Measurements from ENCODE around the gene WHRN.

The WHRN gene

GRCh38 chr9:114505187-114506081 lies at the start of gene WHRN:
TSS of gene WHRN (minus strand) at chr9:114505473. CDS start at chr9:114504801, 672 bp downstream.
- TF ChIP-seq MAX (IDR thresholded peaks at IDR 0.05; ENCODE audit: low read depth, low read length): 0 out of 2 replicates have a peak, but pooled peaks have one; percentile 15
- no peak for TF ChIP-seq POLR2A (IDR thresholded peaks at IDR 0.05; ENCODE audit: extremely low read depth, insufficient read length)
- DNase-seq (ENCODE audit: low read depth): peak; percentile 85
- H3K4me3 ChIP-seq (ENCODE audit: low read depth, low read length): peak within 1 kb of the TSS; percentile 45

- no peak for TF ChIP-seq POLR2A (IDR thresholded peaks at IDR 0.05; ENCODE audit: extremely low read depth, insufficient read length)
- TF ChIP-seq MAX (IDR thresholded peaks at IDR 0.05; ENCODE audit: low read depth, low read length): no peak
- TF ChIP-seq CTCF (IDR thresholded peaks at IDR 0.05; ENCODE audit: low read depth, low read length): no peak
- H3K4me3 ChIP-seq (ENCODE audit: low read depth, low read length): no peak overlapping the region
- DNase-seq (ENCODE audit: low read depth): no peak
Measured at GRCh38 chr9:114553202-114553601, 47.9 kb upstream of the WHRN start.

GRCh38 chr9:114552706-114553105 lies 47.4 kb upstream of the WHRN start:
- TF ChIP-seq MAX (IDR thresholded peaks at IDR 0.05; ENCODE audit: low read depth, low read length) (no peak), CTCF (IDR thresholded peaks at IDR 0.05; ENCODE audit: low read depth, low read length) (no peak), MYC (IDR thresholded peaks at IDR 0.05; ENCODE audit: low read depth, low read length) (no peak), POLR2A (IDR thresholded peaks at IDR 0.05; ENCODE audit: extremely low read depth, insufficient read length) (no peak)
- H3K4me3 ChIP-seq (ENCODE audit: low read depth, low read length): no peak overlapping the region
- no peak for DNase-seq (ENCODE audit: low read depth)

- H3K4me3 ChIP-seq (ENCODE audit: low read depth, low read length): no peak overlapping the region
- TF ChIP-seq MYC (IDR thresholded peaks at IDR 0.05; ENCODE audit: low read depth, low read length) (no peak), POLR2A (IDR thresholded peaks at IDR 0.05; ENCODE audit: extremely low read depth, insufficient read length) (no peak), MAX (IDR thresholded peaks at IDR 0.05; ENCODE audit: low read depth, low read length) (no peak), CTCF (IDR thresholded peaks at IDR 0.05; ENCODE audit: low read depth, low read length) (no peak)
- peak; percentile 60 for DNase-seq (ENCODE audit: low read depth)
Measured at GRCh38 chr9:114551750-114552685, 46.7 kb upstream of the WHRN start.

GRCh38 chr9:114549697-114550330 lies 44.5 kb upstream of the WHRN start:
- no peak for DNase-seq (ENCODE audit: low read depth)
- TF ChIP-seq MAX (IDR thresholded peaks at IDR 0.05; ENCODE audit: low read depth, low read length) (no peak), POLR2A (IDR thresholded peaks at IDR 0.05; ENCODE audit: extremely low read depth, insufficient read length) (no peak), CTCF (IDR thresholded peaks at IDR 0.05; ENCODE audit: low read depth, low read length) (no peak), MYC (IDR thresholded peaks at IDR 0.05; ENCODE audit: low read depth, low read length) (no peak)
- H3K4me3 ChIP-seq (ENCODE audit: low read depth, low read length): no peak overlapping the region

Measured in NB4 (cell line).